ENCODE results near the gene STRN3.

- TF ChIP-seq CTCF (IDR thresholded peaks at IDR 0.05; ENCODE audit: low read depth, low read length, missing input control), result no peak
- TF ChIP-seq, protein P1, sequence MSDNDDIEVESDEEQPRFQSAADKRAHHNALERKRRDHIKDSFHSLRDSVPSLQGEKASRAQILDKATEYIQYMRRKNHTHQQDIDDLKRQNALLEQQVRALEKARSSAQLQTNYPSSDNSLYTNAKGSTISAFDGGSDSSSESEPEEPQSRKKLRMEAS (IDR thresholded peaks at IDR 0.05), result no peak
- TF ChIP-seq FOXA1 (IDR thresholded peaks at IDR 0.05), result no peak
- TF ChIP-seq REST (IDR thresholded peaks at IDR 0.05), result no peak
- TF ChIP-seq ATF3 (IDR thresholded peaks at IDR 0.05), result no peak
- TF ChIP-seq TAF1 (conservative IDR thresholded peaks at IDR 0.05), result no peak
- TF ChIP-seq GABPA (IDR thresholded peaks at IDR 0.05 in 1 of 2, conservative IDR thresholded peaks at IDR 0.05 in 1 of 2), result no peak
- TF ChIP-seq YY1 (IDR thresholded peaks at IDR 0.05), result no peak
- no peak for TF ChIP-seq SP1 (IDR thresholded peaks at IDR 0.05)
Observed at GRCh38 chr14:31003284-31003683, 22.9 kb downstream of the STRN3 start.

Measured in liver (tissue), 3 donors.